WTC11 (cell line): Measurements from ENCODE around the gene ODAPH.
"Not testable (repeated sequence)": the region's sequence is repeated elsewhere in the genome, so short reads cannot be mapped to it uniquely, and the experiment has no call there.

Experiments
- CREB1 ChIP-seq: sonication (generic); formaldehyde crosslinking; IDR thresholded peaks from 2 replicates; pipeline ENCODE4 v1.8.0; 2023; ENCODE audit warnings: mild to moderate bottlenecking, missing genetic modification reagents
- IRF1 ChIP-seq: sonication (generic); formaldehyde crosslinking; IDR thresholded peaks from 2 replicates; pipeline ENCODE4 v1.8.0; 2023; ENCODE audit warnings: missing genetic modification reagents
- TF ChIP-seq, protein P1 (sequence below): fragments of 200-600 bp; IDR thresholded peaks from 2 replicates; pipeline ENCODE4 v1.8.0; 2022; ENCODE audit warnings: antibody characterized with exemption
- TF ChIP-seq, protein P2 (sequence below): sonication (generic); formaldehyde crosslinking; IDR thresholded peaks from 2 replicates; pipeline ENCODE4 v1.8.0; 2022; ENCODE audit warnings: mild to moderate bottlenecking, missing genetic modification reagents

DNA sequence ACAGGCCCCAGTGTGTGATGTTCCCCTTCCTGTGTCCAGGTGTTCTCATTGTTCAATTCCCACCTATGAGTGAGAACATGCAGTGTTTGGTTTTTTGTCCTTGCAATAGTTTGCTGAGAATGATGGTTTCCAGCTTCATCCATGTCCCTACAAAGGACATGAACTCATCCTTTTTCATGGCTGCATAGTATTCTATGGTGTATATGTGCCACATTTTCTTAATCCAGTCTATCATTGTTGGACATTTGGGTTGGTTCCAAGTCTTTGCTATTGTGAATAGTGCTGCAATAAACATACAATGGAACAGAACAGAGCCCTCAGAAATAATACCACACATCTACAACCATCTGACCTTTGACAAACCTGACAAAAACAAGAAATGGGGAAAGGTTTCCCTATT, 21.9 kb upstream of the ODAPH start:
- TF ChIP-seq, protein P1, sequence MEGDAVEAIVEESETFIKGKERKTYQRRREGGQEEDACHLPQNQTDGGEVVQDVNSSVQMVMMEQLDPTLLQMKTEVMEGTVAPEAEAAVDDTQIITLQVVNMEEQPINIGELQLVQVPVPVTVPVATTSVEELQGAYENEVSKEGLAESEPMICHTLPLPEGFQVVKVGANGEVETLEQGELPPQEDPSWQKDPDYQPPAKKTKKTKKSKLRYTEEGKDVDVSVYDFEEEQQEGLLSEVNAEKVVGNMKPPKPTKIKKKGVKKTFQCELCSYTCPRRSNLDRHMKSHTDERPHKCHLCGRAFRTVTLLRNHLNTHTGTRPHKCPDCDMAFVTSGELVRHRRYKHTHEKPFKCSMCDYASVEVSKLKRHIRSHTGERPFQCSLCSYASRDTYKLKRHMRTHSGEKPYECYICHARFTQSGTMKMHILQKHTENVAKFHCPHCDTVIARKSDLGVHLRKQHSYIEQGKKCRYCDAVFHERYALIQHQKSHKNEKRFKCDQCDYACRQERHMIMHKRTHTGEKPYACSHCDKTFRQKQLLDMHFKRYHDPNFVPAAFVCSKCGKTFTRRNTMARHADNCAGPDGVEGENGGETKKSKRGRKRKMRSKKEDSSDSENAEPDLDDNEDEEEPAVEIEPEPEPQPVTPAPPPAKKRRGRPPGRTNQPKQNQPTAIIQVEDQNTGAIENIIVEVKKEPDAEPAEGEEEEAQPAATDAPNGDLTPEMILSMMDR: not testable (repeated sequence)
- TF ChIP-seq, protein P2, sequence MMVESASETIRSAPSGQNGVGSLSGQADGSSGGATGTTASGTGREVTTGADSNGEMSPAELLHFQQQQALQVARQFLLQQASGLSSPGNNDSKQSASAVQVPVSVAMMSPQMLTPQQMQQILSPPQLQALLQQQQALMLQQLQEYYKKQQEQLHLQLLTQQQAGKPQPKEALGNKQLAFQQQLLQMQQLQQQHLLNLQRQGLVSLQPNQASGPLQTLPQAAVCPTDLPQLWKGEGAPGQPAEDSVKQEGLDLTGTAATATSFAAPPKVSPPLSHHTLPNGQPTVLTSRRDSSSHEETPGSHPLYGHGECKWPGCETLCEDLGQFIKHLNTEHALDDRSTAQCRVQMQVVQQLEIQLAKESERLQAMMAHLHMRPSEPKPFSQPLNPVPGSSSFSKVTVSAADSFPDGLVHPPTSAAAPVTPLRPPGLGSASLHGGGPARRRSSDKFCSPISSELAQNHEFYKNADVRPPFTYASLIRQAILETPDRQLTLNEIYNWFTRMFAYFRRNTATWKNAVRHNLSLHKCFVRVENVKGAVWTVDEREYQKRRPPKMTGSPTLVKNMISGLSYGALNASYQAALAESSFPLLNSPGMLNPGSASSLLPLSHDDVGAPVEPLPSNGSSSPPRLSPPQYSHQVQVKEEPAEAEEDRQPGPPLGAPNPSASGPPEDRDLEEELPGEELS (CRISPR knock-in tag): not testable (repeated sequence)
- TF ChIP-seq CREB1, IRF1 (CRISPR knock-in tag): not testable (repeated sequence)
